KG1 (cell line): Measurements from ENCODE around the gene TP63.
"Not testable (repeated sequence)": the region's sequence is repeated elsewhere in the genome, so short reads cannot be mapped to it uniquely, and the experiment has no call there.

Experiments used
- DNase-seq: peaks from one replicate; lab custom pipeline; 2025; lab: John Stamatoyannopoulos, UW

Gene TP63

DNA sequence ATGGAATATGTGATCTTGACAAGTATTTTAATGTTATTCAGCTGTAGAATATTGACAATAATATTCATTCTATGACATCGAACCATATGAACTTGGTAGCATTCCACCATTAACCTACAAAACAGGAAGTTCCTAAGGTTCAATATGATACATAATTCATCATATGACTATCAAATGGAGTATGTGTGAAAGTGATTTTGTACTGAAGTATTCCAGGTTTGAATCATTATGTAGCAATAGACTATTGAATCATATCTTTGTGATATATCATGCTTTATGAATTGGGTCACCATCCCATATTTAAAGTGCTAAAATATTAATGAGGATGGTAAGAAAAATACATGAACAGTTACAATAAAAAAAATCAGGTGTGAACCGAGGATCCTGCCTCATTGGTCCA lies 95.1 kb downstream of the TP63 start:
- DNase-seq, result no peak

DNA sequence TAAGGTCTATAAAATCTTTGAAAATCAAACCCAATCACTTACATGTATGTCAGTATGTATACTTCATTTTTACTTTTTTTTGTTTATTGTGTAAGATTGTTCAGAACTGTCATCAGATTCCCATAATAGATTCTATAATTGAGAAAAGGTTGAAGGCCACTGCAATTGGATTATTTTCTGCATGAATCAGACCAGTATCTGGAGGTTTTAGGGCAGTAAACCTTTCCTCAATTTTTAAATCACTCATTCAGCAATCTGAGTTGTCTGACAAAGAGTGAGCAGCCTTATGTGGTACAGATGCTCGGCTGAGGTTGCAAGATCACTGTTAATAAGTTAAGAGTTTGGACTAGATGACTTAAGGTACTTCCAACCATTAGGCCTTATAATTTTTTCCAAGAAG lies 96.0 kb downstream of the TP63 start:
- DNase-seq, result no peak

DNA sequence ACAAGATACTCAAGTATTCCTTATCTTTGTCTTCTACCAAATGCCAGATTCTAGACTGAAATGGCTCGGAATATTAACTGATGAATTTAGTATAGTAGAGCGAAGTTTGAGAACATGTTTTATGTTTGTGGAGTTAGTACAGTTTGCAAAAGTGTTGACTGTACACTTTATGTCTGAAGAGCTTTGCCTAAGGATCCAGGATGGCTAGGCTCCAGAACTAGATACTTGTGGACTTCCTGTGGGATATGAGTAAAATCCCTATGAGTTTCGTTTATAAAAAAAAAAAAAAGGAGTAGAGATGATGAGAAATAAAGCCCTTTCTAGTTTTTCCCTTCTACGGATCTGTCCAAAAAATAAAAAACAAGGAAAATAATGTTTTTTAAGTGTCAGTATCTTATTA lies 96.7 kb downstream of the TP63 start:
- no peak for DNase-seq

DNA sequence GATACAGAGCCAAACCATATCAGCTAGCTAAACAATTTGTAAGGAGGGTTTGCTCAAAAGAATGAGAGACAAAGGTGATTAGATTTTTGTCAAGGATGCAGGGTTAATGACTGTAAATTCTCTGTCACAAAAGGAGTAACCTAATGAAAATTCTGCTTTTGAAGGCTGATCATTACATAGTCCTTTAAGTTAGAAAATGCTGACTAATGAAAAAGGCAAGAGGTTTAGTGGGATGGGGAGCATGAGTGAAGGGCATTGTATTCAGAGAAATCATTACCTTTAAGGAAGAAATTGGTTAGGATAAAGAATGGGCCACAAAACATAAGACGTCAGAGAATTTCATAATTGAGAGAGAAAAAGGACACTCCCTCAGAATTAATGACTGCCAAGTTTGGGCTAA lies 97.7 kb downstream of the TP63 start:
- DNase-seq, result no peak

DNA sequence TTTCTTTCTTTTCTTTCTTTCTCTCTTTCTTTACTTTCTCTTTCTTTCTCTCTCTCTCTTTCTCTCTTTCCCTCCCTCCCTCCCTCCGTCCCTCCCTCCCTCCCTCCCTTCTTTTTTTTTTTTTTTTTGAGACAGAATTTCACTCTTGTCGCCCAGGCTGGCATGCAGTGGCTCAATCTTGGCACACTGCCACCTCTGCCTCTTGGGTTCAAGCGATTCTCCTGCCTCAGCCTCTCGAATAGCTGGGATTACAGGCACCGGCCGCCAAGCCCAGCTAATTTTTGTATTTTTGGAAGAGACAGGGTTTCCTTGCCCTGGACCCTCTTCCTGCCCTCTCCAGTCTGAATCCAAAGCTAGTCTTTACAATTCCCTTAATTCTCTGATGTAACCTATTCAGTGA lies 102.9 kb downstream of the TP63 start:
- no peak for DNase-seq

DNA sequence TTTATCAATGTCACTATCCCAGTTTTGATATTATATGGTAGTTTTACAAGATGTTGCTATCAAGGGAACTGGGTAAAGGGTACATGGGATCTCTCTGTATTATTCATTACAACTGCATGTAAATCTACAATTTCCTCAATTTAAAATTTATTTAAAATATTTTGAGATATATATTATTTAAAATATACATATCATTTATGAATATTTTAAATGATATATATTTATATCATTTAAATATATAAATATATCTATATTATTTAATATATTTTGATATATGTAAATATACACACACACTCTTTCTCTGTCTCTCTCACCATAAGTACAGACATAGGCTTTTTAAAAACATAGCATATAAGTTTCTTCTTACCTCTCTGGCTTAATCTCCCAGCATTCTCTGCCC lies 104.7 kb downstream of the TP63 start:
- DNase-seq, result no peak

DNA sequence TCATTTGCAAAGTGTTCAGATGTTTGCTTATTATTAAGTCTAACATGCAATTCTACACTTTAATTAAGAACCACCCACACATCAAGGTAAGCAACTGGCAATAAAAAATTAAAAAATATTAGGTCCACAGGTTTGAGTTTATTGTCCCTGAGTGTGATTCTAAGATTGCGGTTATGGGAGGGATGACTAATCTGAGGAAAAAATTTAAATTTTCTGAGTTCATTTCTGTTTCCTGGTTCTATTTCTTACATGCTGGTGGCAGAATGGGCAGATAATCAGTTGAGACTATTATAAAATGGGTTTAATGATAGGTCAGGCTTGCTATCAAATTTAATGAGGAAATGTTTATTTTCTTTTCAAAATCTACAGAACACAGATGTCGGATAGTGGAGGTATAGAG lies 105.9 kb downstream of the TP63 start:
- no peak for DNase-seq

DNA sequence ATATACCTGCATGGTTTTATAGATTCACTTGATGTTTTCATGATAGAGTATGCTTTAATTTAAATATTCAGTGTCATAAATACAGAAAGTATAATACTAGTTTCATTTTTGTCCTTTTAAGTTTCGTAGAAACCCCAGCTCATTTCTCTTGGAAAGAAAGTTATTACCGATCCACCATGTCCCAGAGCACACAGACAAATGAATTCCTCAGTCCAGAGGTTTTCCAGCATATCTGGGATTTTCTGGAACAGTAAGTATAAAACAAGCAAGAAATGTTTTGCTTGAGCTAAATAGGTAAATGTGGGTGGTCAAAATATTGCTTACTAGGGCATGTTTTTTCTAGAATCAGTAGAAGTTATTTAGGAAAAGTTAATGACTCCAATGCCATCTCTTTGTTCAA lies 106.4 kb downstream of the TP63 start:
- no peak for DNase-seq

DNA sequence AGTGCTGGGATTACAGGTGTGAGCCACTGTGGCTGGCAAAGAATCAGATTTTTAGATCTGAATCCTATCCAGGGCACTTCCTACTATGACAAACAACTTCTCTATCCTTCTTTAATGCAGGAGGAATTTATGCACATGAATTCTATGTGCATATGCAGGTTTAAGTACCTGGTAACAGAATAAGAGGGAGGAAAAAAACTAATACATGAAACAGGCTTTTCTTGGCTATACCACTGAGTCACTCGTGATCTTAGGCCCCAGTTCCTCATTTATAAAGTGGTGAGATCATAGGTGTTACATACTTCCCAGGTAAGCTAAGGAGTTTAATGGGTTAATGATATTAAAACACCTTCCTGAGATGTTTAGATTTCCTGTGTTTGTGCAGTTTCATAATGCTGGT lies 108.2 kb downstream of the TP63 start:
- DNase-seq, result no peak

DNA sequence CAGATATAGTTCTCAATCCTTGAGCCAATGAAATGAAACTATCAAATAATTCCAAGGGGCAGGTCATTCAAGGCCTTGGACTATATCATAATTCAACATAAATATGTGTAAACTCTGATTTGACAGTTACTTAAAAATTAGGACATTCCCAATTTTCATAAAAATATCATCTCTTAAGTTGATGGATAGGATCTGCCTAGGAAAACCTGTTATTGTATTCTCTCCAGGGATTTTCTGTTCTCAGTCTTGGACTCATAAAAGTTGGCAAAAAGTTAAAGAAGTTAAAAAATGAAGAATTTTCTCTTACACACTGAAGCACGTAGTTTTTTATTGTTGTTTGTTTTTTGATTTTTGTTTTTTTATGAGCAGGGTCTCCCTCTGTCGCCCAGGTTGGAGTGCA lies 109.0 kb downstream of the TP63 start:
- DNase-seq, result no peak

DNA sequence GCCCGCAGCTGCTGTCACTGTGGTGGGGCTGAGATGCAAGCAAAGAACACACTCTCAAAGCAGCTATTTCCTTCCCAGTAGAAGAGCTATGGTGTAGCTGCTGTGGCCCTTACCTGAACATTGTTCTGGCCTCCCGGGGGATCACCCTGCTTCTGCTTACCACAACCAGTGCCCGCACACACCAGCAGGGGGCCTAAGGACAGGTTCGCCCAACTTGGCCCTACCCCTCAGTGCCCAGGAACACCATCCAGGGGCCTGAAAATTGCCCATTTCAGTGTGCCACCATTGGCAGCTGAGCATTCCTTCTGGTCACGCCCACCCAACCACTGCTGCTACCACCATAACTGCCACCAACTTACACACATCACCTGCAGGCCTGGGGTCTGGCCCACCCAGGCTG lies 113.0 kb downstream of the TP63 start:
- DNase-seq, result no peak

DNA sequence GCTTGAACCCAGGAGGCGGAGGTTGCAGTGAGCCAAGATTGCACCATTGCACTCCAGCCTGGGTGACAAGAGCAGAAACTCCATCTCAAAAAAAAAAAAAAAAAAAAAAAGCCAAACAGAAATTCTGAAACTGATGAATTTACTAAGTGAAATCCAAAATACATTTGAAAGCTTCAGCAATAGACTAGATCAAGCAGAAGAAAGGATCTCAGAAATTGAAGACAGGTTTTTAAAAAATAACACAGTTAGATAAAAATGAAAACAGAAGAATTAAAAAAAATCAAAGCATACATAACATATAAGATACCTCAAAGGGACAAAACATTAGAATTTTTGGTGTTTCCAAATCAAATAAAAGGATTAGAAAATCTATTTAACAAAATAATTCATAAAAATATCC lies 114.4 kb downstream of the TP63 start:
- no peak for DNase-seq

DNA sequence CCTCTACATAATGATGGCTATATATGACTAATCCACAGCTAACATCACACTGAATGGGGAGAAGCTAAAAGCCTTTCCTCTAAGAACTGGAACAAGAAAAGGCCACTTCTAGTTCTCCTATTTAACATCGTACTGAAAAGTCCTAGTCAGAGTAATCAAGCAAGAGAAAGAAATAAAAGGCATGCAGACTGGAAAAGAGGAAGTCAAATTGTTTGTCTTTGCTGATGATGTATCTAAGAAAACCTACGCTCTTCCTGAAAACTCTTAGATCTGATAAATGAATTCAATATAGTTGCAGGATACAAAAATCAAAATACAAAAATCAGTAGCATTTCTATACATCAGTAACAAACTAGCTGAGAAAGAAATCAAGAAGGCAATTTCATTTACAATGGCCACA lies 116.9 kb downstream of the TP63 start:
- no peak for DNase-seq

DNA sequence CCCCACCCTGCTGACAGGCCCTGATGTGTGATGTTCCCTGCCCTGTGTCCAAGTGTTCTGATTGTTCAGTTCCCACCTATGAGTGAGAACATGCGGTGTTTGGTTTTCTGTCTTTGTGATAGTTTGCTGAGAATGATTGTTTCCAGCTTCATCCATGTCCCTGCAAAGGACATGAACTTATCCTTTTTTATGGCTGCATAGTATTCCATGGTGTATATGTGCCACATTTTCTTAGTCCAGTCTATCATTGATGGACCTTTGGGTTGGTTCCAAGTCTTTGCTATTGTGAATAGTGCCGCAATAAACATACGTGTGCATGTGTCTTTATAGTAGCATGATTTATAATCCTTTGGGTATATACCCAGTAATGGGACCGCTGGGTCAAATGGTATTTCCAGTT lies 119.8 kb downstream of the TP63 start:
- not testable (repeated sequence) for DNase-seq

DNA sequence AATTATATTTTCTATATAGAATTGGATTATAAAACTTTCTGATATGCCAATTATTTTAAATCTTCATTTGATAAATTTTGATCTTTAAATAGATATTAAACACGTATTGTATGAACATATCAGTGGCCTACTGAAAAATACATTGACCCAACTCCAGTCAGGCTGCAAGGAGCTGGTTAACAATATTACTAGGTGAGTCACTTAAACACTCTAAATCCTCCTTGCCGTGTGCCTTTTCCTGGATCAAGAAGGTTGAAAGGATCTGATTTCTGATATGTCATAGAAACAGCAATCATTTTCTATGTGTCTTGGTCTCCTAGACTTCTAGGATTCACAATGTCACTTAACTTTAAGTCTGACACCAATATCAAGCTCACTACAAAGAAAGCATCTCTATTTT lies 123.2 kb downstream of the TP63 start:
- no peak for DNase-seq

DNA sequence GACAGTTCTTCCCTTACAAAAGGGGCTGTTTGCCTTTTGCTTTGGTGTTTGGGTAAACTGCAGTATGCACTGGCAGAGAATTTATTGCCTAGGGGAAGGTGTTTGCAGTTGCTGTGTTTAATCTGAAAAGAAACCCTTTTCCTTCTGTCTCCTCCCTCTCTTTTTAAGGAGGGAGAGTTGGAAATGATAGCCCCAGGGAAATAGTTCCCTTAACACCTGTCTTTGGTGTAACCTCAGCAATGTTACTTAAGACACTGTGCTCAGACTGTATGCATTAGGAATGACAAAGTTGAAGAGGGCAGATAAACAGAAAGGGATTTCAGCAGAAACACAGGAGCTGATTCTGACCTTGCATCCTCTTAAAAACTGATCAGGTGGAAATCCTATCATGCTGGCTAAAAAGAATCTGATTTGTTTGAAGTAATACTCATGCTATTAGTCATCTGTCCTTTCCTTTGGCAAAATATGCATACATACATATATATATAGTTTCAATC lies 125.4 kb downstream of the TP63 start:
- DNase-seq, result no peak

DNA sequence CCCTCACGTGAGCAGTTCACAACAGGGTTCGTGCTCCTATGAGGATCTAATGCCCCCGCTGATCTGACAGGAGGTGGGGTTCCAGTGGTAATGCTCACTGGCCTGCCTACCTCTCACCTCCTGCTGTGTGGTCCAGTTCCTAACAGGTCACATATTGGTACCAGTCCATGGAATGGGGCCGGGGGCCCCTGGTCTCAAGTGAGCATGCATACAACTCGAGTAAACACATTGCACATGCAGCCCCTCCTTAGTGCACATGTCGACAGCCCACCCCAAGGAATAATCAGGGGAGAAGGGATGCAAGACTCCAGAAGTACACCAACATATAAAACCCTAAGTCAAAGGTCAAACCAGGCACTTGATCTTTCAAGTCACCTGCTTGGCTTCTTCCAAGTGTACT lies 127.0 kb downstream of the TP63 start:
- no peak for DNase-seq

DNA sequence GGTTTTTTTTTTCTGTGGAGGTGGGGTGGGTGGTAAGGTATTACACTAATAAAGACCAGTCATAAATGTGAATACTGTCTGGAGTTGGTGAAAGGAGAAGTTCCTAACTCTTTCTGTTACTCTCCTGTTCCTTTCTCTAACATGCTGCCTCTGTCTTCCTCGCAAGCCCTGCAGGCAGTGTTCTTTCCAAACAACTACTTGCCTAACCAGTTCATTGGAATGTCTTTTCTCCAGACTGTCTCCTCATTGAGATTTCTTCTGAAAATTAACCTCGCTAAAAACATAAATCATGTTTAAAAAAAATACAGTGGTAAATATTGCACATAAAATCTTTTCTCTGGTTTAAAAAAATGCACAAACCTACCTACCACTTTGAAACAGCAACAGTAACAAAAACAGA lies 135.2 kb downstream of the TP63 start:
- no peak for DNase-seq

DNA sequence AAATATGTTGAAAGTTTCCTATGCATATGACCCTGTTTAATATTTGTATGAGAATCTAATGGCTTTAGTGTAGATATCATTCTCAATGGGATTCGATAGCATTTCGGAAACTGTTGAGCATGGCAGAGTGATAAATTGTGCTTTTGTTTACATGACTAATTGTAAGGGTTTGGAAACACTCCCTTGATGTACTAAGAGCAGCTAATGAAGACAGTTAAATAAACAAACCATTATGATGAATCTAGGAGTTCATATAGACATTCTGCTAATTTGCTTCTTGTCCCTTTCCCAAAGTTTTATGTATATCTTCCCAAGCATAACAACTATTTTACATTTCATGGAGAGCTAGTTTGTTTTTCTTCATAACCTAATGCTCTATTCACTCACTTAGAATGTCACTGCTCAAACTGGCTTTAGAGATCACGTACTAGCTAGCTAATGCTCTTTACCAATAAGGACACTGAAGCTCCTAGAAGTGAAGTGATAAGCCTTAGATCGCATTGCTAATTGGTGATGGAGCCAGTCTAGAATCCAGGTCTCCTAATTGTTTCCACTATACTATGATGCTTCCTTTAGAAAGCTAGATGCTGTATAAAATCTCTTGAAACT lies 140.8 kb downstream of the TP63 start:
- DNase-seq, result no peak

DNA sequence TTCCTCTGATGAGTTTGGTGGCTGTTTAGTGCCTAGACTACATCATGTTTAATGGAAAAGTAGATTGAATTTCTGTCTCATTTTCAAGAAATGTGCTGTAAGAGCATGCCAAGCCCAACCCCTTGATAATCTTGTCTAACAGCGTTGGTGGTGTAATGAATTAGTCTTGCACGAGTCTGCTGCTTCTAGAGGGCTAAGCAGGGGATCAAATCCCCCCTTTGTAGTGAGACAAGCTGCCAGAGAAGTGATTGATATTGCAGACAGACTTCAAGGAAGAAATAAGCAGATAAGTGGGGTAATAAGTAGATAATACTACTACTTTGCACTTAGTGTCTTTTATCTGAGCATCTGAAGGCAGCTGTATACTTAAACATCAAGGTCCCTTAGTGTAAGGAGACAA lies 141.4 kb downstream of the TP63 start:
- no peak for DNase-seq

DNA sequence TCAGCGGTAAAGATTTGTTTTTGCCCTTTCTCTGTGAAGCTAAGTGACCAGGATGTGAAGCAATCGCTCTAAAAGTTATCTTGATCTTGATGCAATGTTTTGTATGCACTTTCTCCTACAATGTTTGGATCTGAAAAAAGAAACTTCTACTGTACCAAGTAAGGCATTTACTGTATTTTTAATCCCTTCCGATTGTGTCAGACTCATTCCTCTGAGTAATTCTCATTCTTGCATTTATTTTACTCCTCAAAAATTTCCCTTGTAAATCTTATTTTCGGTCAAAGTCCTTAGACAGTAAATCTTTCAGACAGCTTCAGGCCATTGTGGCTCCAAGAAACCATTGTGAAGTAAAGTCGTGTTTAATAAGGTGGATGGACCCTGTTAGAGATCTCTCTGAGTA lies 141.9 kb downstream of the TP63 start:
- DNase-seq, result no peak

DNA sequence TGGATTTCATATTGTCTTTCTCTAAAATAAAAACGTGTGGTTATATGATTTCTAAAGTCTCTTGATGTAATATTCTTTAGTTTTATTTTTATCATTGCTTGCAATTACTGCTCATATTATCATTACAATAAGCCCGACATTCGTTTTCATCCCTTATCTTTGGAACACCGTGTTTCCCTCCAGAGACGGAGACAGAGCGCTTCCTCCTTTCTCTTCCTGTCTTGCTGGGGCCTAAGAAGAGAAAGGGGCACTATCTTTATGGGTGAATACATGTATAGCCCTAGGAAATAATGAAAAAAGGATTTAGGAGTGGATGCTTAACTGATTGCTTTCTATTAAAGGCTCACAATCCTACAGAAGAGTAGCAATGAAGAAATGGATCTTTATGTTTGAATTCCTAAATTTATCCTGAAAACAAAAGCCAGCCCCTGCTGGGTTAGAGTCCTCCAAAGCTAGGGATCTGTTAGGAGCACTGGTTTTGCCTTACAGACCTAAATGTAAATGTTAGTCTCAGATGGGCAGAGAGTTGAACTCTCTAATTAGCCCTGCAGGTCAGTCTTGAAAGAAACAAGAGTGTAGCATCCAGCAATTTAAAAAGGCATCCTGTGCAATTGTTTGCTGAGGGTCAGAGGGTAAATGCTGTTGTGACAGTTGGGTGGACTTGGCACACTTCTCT lies 145.1 kb downstream of the TP63 start:
- DNase-seq, result no peak

DNA sequence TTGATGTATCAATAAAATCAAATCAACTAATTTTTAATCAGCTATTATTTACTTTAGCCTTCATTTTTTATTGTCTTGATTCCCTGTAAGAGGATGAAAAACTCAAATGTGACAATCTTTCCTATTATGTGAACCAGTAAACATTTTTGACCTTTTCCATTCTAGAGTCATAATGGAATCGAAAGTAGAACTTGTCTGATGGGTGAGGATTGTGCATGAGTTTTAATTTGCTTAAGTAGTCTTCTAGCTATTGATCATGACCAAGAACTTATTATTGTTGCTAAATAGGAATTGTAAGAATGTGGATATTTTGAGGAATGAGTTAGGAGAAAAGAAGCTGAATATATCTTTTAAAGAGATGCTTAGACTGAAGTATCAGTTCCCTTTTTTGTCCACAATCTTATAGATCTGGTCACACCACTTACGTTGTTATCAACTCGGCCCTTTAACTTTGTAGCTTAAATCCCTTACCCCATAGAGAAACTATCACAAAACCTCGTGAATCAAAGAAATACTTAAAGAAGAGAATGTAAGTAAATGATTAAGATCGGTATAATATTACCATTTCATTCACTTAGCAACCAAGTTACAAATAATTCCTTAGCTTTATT lies 147.3 kb downstream of the TP63 start:
- no peak for DNase-seq

DNA sequence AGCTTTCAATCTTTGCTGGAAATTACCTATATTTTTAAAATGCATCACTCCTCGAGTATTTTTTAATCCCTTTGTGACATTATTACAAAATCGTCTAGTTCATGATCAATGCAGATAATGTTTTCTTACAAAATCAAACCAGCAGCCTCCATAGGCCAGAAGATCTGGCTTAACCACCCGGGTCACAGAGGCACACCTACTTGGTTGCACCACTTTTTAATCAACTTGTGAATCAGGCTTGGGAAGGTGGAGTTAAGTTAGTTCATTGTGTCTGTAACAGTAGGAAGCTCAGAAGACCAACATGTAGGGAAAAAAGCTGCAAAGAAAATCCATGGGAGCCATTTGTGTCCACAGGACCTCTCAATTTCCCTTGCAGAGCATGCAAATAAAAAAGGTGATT lies 148.0 kb downstream of the TP63 start:
- DNase-seq, result no peak
